H1 (cell line): ENCODE measurements around the gene TRIM41. TPM values are rescaled to one million over a fixed set of nuclear protein-coding genes. Genes with fewer than 3 reads are reported as not detected.

ENCODE experiments used
- ASH2L ChIP-seq: fragments of 200-600, 300-600 bp; sonication (generic); IDR thresholded peaks from one replicate; pipeline ENCODE4 v1.7.1; 2017; ENCODE audit warnings: low read length
- CEBPB ChIP-seq: IDR thresholded peaks from 2 replicates; pipeline ENCODE4 v1.6.1; 2012; ENCODE audit warnings: low read depth, low read length
- CHD7 ChIP-seq: fragments of 300-600 bp; sonication (generic); IDR thresholded peaks from 2 replicates; pipeline ENCODE4 v1.7.1; 2012; ENCODE audit warnings: low read length, moderate library complexity, mild to moderate bottlenecking, inconsistent platforms; ENCODE audit not compliant: insufficient replicate concordance
- KDM1A ChIP-seq: fragments of 200-600, 300-600 bp; sonication (generic); IDR thresholded peaks from 2 replicates; pipeline ENCODE4 v1.7.1; 2016; ENCODE audit warnings: mild to moderate bottlenecking, low read length, borderline replicate concordance
- KDM4A ChIP-seq: IDR thresholded peaks from one replicate; pipeline ENCODE4 v1.7.1; 2012; ENCODE audit warnings: low read depth, mild to moderate bottlenecking, moderate library complexity, low read length, inconsistent platforms; ENCODE audit not compliant: severe bottlenecking
- MAX ChIP-seq: IDR thresholded peaks from 2 replicates; pipeline ENCODE4 v1.6.1; 2012; ENCODE audit warnings: inconsistent platforms
- PHF8 ChIP-seq: fragments of 200-600 bp; sonication (generic); conservative IDR thresholded peaks from 2 replicates; pipeline ENCODE4 v1.7.1; 2012; ENCODE audit warnings: low read depth, mild to moderate bottlenecking, inconsistent platforms, low read length, moderate library complexity
- SIRT6 ChIP-seq: IDR thresholded peaks from one replicate; pipeline ENCODE4 v1.7.1; 2012; ENCODE audit warnings: low read length, inconsistent platforms
- TBP ChIP-seq: IDR thresholded peaks from 2 replicates; pipeline ENCODE4 v1.6.1; 2011; ENCODE audit warnings: low read depth, low read length, improper control_type of control experiment
- TEAD4 ChIP-seq: IDR thresholded peaks from 2 replicates; pipeline ENCODE4 v1.6.1; 2012; ENCODE audit warnings: low read depth, low read length, inconsistent platforms, mixed read lengths
- polyA plus RNA-seq, 7 experiments: library from polyadenylated mRNA; depleted of rRNA in 3 of 7; stranded (reverse) in 5 of 7; unstranded in 2 of 7; fragments of >200 nt in 5 of 7; fragments of 200-250 nt in 2 of 7; gene quantifications; 1 replicate in 5 of 7; 2 replicates in 1 of 7; 4 replicates in 1 of 7; pipeline versions ENCODE4 v1.2.1 to v1.2.3, GENCODE V29; 2011 to 2013; ENCODE audit warnings: missing spikeins in 2 of 7, mixed read lengths in 2 of 7
- total RNA-seq: library from RNA; stranded (reverse); fragmentation: NEBNext Ultra II Directional; extraction: Animal tissue kit (Norgen Biotek cat#: 25700); gene quantifications from 2 replicates; pipeline ENCODE4 v1.2.1, GENCODE V29; 2021

The TRIM41 gene
- total and polyA plus RNA-seq, 2 of the 8 experiments (the other 6 are each of a cell fraction or from before 2014, with no cell fraction given) = 12.9 to 21.6 TPM

- TF ChIP-seq CHD7 = no peak
- TF ChIP-seq ASH2L = peak; percentile 80
- TF ChIP-seq SIRT6 = no peak
- 0 out of 2 replicates have a peak, but pooled peaks have one; percentile 10 for TF ChIP-seq PHF8
- peak; percentile 4 for TF ChIP-seq KDM4A
- peak; percentile 33; the same call in 1 of the 2 replicates for TF ChIP-seq MAX
- TF ChIP-seq TEAD4 = peak; percentile 80
- TF ChIP-seq KDM1A = peak; percentile 81; the same call in 1 of the 2 replicates
- TF ChIP-seq CEBPB = peak; percentile 50; the same call in 1 of the 2 replicates
- TF ChIP-seq TBP = peak; percentile 99
Measured at GRCh38 chr5:181187500-181188213, 35.4 kb upstream of the TRIM41 start (continued).
